Cardiac muscle cell (in vitro differentiated cells and primary cell): Measurements from ENCODE around the gene VAT1. TPM values are rescaled to one million over a fixed set of nuclear protein-coding genes. Genes with fewer than 3 reads are reported as not detected.
"Not testable (repeated sequence)": the region's sequence is repeated elsewhere in the genome, so short reads cannot be mapped to it uniquely, and the experiment has no call there.

Experiments used
- DNase-seq, 2 donors: peaks; one replicate each; pipeline versions ENCODE4 v3.0.0 to v3.0.0-alpha.2; 2010 to 2017; ENCODE audit warnings: low read depth in 1 of 2, low spot score in 1 of 2
- H3K27ac ChIP-seq: fragments of 200-600 bp; sonication (generic); 2 replicates; pipeline ENCODE4 v1.5.1; 2016
- H3K27me3 ChIP-seq: fragments of 200-600 bp; sonication (generic); 2 replicates; pipeline ENCODE4 v1.6.0; 2016; ENCODE audit warnings: control low read depth
- H3K36me3 ChIP-seq: fragments of 200-600 bp; sonication (generic); 2 replicates; pipeline ENCODE4 v1.5.1; 2016; ENCODE audit warnings: control low read depth
- H3K4me1 ChIP-seq: fragments of 200-600 bp; sonication (generic); 2 replicates; pipeline ENCODE4 v1.8.1; 2017; ENCODE audit warnings: low read depth, mild to moderate bottlenecking, mixed run types
- H3K4me3 ChIP-seq: fragments of 200-600 bp; sonication (generic); 2 replicates; pipeline ENCODE4 v1.5.1; 2016; ENCODE audit warnings: mild to moderate bottlenecking
- H3K9me3 ChIP-seq: fragments of 200-600 bp; sonication (generic); 2 replicates; pipeline ENCODE4 v1.5.1; 2017; ENCODE audit warnings: low read depth, mild to moderate bottlenecking, control low read depth
- polyA plus RNA-seq: library from polyadenylated mRNA; unstranded; fragments of >200 nt; fragmentation: Nextera tagmentation; extraction: Ambion mirVana; gene quantifications from 2 replicates; pipeline ENCODE4 v1.2.1, GENCODE V29; 2016
- total RNA-seq: library from RNA; depleted of rRNA; stranded (reverse); fragments of >200 nt; gene quantifications from 2 replicates; pipeline ENCODE4 v1.2.3, GENCODE V29; 2016
- TF ChIP-seq, protein P1 (sequence below): IDR thresholded peaks from 2 replicates; pipeline ENCODE4 v1.5.1; 2012; ENCODE audit warnings: low read depth, mild to moderate bottlenecking, low read length

VAT1 gene
- total and polyA plus RNA-seq, 2 experiments from 2014 or later: 207 to 312 TPM

DNA sequence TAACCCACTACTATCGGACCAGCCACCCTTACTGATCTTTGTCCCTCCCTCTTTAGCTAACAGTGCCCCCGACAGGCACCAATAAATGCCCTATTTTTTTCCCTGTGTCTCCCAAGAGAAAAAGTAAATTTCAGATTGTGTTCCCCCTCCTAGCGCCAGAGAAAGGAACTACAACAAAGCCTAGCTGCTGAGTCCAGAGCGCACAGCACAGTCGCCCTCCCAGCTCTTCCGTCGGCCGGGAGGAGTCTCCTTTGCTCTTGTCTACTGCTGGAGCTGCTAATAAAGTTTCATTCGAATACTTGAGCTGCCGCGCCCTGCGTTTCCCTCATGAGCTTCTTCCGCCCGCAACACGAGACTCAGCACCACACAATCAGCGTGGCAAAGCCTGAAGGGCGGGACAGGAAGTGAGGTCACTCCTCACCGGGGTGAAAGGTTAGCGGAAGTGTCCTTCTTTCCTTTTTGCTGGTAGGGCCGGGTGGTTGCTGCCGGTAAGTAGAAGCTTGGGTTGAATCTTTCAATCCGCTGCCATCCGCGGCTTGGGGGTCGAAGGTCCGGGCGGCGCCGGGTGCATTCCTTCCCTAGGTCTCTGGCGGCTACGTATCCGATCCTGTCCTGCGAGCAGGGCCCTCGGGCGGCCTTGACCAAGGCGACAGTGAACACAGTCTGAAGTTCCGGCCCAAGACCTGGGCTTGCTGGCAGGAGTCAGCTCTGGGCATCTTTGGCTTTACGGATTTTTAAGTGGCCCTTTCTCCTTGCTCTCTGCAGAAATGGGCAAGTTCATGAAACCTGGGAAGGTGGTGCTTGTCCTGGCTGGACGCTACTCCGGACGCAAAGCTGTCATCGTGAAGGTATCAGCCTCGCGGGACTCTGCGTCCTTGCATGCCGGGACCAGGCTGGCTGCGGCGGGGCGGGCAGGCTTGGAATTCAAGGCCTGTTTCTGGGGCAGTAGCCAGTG is 23.9 kb downstream of the VAT1 start, which contains the start of gene RPL27:
RPL27 (plus strand) TSS at position 436 of the 955 bp plus-strand sequence; CDS start at position 768, 332 bp downstream.
- peak within 1 kb of the TSS; percentile 98 for H3K27ac ChIP-seq
- DNase-seq: peak; percentile 99 to 100

DNA sequence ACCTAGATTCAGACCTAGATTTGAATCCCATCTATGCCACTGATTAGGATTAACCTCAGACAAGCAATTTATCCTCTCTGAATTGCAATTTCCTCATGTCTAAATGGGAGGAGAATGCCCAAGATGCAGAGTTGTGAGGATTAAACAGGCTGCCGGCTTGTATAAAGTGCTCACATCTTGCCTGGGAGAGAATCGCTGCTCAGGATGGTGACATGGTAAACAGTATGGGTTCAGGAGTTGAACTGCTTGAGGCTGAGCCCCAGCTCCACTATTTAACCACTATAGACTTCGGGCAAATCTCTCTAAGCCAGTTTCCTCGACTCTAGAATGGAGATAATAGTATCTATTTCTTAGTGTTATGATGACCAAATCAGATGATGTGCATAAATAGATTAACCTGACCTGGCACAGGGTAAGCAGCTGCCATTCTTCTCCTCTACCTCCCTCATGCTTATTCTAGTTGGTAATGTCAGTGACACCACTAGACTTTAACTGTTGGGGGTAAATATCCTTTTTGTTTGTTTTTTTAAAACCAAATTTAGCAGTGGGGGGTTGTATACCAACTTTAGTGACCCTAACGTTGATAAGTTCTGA is 24.7 kb downstream of the VAT1 start:
- peaks cover 30% of the 10 kb centered on the region for H3K36me3 ChIP-seq
- TF ChIP-seq, protein P1, sequence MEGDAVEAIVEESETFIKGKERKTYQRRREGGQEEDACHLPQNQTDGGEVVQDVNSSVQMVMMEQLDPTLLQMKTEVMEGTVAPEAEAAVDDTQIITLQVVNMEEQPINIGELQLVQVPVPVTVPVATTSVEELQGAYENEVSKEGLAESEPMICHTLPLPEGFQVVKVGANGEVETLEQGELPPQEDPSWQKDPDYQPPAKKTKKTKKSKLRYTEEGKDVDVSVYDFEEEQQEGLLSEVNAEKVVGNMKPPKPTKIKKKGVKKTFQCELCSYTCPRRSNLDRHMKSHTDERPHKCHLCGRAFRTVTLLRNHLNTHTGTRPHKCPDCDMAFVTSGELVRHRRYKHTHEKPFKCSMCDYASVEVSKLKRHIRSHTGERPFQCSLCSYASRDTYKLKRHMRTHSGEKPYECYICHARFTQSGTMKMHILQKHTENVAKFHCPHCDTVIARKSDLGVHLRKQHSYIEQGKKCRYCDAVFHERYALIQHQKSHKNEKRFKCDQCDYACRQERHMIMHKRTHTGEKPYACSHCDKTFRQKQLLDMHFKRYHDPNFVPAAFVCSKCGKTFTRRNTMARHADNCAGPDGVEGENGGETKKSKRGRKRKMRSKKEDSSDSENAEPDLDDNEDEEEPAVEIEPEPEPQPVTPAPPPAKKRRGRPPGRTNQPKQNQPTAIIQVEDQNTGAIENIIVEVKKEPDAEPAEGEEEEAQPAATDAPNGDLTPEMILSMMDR: no peak
- H3K9me3 ChIP-seq: no peaks in the 10 kb centered on the region
- peak overlapping the region; percentile 98 for H3K27ac ChIP-seq
- DNase-seq: no peak
- no peaks in the 10 kb centered on the region for H3K27me3 ChIP-seq
- peaks cover 14% of the 10 kb centered on the region for H3K4me1 ChIP-seq
- H3K4me3 ChIP-seq: peak overlapping the region; percentile 17

More for the DNA sequence above, 23.9 kb downstream of the VAT1 start, which contains the start of gene RPL27:
- TF ChIP-seq, protein P1: peak; percentile 88
- H3K27me3 ChIP-seq: no peaks in the 10 kb centered on the region
- H3K4me1 ChIP-seq: peaks cover 14% of the 10 kb centered on the region
- H3K4me3 ChIP-seq: peak within 1 kb of the TSS; percentile 86
- H3K36me3 ChIP-seq: peaks cover 28% of the 10 kb centered on the region
- no peaks in the 10 kb centered on the region for H3K9me3 ChIP-seq

DNA sequence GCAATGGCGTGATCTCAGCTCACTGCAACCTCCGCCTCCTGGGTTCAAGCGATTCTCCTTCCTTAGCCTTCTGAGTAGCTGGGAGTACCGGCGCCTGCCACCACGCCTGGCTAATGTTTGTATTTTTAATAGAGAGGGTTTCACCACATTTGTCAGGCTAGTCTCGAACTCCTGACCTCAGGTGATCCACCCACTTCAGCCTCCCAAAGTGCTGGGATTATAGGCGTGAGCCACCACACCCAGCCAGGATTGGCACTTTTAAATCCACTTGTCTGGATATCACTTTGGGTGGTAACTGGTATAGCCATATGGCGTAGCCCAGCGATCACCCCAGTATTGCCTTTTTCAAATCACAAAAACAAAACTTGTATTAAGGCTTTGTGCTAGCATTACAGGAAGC is 28.3 kb downstream of the VAT1 start:
- H3K36me3 ChIP-seq: peaks cover 31% of the 10 kb centered on the region
- not testable (repeated sequence) for H3K4me3 ChIP-seq, DNase-seq, H3K27me3 ChIP-seq, H3K9me3 ChIP-seq, H3K4me1 ChIP-seq
- peak overlapping the region; percentile 26 for H3K27ac ChIP-seq

DNA sequence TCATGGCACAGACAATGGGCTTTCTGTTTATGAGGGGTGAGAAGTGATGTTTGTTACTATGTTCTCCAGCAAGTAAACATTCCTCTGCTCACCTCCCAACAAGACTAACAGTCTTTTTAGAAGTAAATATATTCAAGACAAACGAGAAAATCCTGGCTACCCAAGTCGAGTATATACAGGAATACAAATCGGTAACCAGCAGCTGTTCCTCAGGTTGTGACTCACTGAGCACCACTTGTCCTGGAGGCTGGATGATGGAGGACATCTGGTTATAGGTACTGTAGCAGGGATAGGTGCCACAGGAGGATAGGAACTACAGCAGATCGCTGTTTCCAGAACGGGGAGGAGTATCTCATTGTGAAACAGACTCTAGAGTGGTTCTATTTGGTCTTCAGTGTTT is 29.3 kb downstream of the VAT1 start:
- Histone ChIP-seq H3K27me3 (no peaks in the 10 kb centered on the region), H3K9me3 (no peaks in the 10 kb centered on the region), H3K27ac (peak overlapping the region; percentile 51), H3K36me3 (peaks cover 39% of the 10 kb centered on the region), H3K4me3 (no peak overlapping the region), H3K4me1 (peaks cover 5% of the 10 kb centered on the region)
- no peak for DNase-seq
- TF ChIP-seq, protein P1: no peak

DNA sequence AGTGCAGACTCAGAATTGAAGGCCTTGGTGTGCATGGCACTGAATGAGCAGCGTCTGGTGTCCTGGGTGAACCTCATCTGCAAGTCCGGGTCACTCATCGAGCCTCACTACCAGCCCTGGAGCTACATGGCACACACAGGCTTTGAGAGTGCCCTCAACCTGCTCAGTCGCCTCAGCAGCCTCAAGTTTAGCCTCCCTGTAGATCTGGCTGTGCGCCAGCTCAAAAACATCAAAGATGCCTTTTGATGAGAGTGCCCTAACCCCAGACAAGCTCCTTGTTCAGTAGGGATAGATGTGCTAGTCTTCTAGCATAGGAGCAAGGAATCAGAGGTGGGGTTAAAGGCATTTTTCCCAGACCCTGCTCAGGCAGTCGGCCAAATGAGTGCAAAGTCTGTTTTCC is 30.7 kb downstream of the VAT1 start:
- TF ChIP-seq, protein P1: no peak
- no peak for DNase-seq
- no peaks in the 10 kb centered on the region for H3K4me1 ChIP-seq
- no peak overlapping the region for H3K4me3 ChIP-seq
- peaks cover 51% of the 10 kb centered on the region for H3K36me3 ChIP-seq
- H3K9me3 ChIP-seq: no peaks in the 10 kb centered on the region
- H3K27me3 ChIP-seq: no peaks in the 10 kb centered on the region
- H3K27ac ChIP-seq: no peak overlapping the region
